HG02610 (cell line): ENCODE data around the gene SEMA4G.
"Not testable (repeated sequence)": the region's sequence is repeated elsewhere in the genome, so short reads cannot be mapped to it uniquely, and the experiment has no call there.

Source experiments
- ATAC-seq: cut with Tn5 transposase; IDR thresholded peaks from one replicate; pipeline ENCODE4 v1.9.1; 2021; ENCODE audit warnings: mild to moderate bottlenecking, moderate library complexity; ENCODE audit not compliant: unreplicated experiment

Gene SEMA4G

GRCh38 chr10:100970914-100971811 lies 1.9 kb downstream of the SEMA4G start:
- ATAC-seq: no peak

- ATAC-seq: no peak
Measured at GRCh38 chr10:100972115-100972903, 3.0 kb downstream of the SEMA4G start.

- ATAC-seq: no peak
Measured at GRCh38 chr10:100972904-100973535, 3.7 kb downstream of the SEMA4G start.

- ATAC-seq: not testable (repeated sequence)
Measured at GRCh38 chr10:100975397-100975796, 6.1 kb downstream of the SEMA4G start.

GRCh38 chr10:100976906-100977305 lies 7.6 kb downstream of the SEMA4G start:
- no peak for ATAC-seq

- ATAC-seq: no peak
Measured at GRCh38 chr10:100977436-100977835, 8.1 kb downstream of the SEMA4G start.

GRCh38 chr10:100978121-100978900 lies 9.0 kb downstream of the SEMA4G start:
- ATAC-seq: no peak

GRCh38 chr10:100978901-100979195 lies 9.5 kb downstream of the SEMA4G start:
- no peak for ATAC-seq

GRCh38 chr10:100979791-100980272 lies 10.5 kb downstream of the SEMA4G start:
- ATAC-seq: no peak

GRCh38 chr10:100980311-100980710 lies 11.0 kb downstream of the SEMA4G start:
- no peak for ATAC-seq

GRCh38 chr10:100980711-100981110 lies 11.4 kb downstream of the SEMA4G start:
- no peak for ATAC-seq

GRCh38 chr10:100981178-100981772 lies 12.0 kb downstream of the SEMA4G start:
- ATAC-seq: no peak

GRCh38 chr10:100982916-100983830 lies 13.9 kb downstream of the SEMA4G start:
- no peak for ATAC-seq

- ATAC-seq: no peak
Measured at GRCh38 chr10:100983868-100984671, 14.8 kb downstream of the SEMA4G start.

GRCh38 chr10:100984672-100985177 lies 15.4 kb downstream of the SEMA4G start:
- ATAC-seq: no peak

GRCh38 chr10:100985336-100985735 lies 16.0 kb downstream of the SEMA4G start:
- no peak for ATAC-seq

GRCh38 chr10:100986623-100986951 lies 17.3 kb downstream of the SEMA4G start:
- ATAC-seq: no peak

- peak; percentile 88 for ATAC-seq
Measured at GRCh38 chr10:100986952-100987684, 17.8 kb downstream of the SEMA4G start, which contains the start of the genes MRPL43 and TWNK. MRPL43 (minus strand) TSS chr10:100987497; CDS start chr10:100987443, 54 bp downstream. TWNK (plus strand) TSS chr10:100987543; CDS start chr10:100988211, 668 bp downstream.
